Skeletal muscle tissue (tissue), 4 donors: ENCODE measurements around the gene CD34. TPM values are rescaled to one million over a fixed set of nuclear protein-coding genes. Genes with fewer than 3 reads are reported as not detected.

Experiments used
- H3K27ac ChIP-seq: one replicate; pipeline ENCODE4 v1.7.0; 2013; ENCODE audit warnings: mild to moderate bottlenecking, low read depth, low read length, inconsistent platforms
- H3K27me3 ChIP-seq, 3 donors: one replicate each; pipeline ENCODE4 v1.7.0; 2013; ENCODE audit warnings: low read length in 3 of 3; ENCODE audit not compliant: control insufficient read depth in 3 of 3, insufficient read depth in 3 of 3
- H3K36me3 ChIP-seq, 3 donors: one replicate each; pipeline ENCODE4 v1.7.0; 2013; ENCODE audit warnings: low read length in 3 of 3; ENCODE audit not compliant: control insufficient read depth in 3 of 3, insufficient read depth in 3 of 3
- H3K4me1 ChIP-seq, 3 donors: one replicate each; pipeline ENCODE4 v1.7.0; 2013; ENCODE audit warnings: low read length in 3 of 3, mild to moderate bottlenecking in 3 of 3; ENCODE audit not compliant: control insufficient read depth in 3 of 3, insufficient read depth in 3 of 3
- H3K4me3 ChIP-seq, 3 donors: one replicate each; pipeline ENCODE4 v1.7.0; 2013; ENCODE audit warnings: low read length in 3 of 3
- H3K9ac ChIP-seq, 3 donors: one replicate each; pipeline ENCODE4 v1.7.0; 2013; ENCODE audit warnings: low read length in 3 of 3, mild to moderate bottlenecking in 3 of 3, moderate library complexity in 2 of 3, low read depth in 1 of 3
- H3K9me3 ChIP-seq, 3 donors: one replicate each; pipeline ENCODE4 v1.7.0; 2013; ENCODE audit warnings: low read length in 3 of 3; ENCODE audit not compliant: control insufficient read depth in 3 of 3
- total RNA-seq: library from RNA; depleted of rRNA; stranded (reverse); fragments of >200 nt; gene quantifications from one replicate; pipeline ENCODE4 v1.2.3, GENCODE V29; 2014
- donor health status: Osteomylitis.

The CD34 gene
- 20.9 TPM for total RNA-seq

- H3K9ac ChIP-seq = peak within 1 kb of the TSS; percentile 20 to 75 (median 73)
- H3K4me1 ChIP-seq = peaks cover 0 to 11% (median 8%) of the 10 kb centered on the region in 3 donors
- no peaks in the 10 kb centered on the region for H3K9me3 ChIP-seq
- H3K4me3 ChIP-seq = peak within 1 kb of the TSS; percentile 57 to 72 (median 71)
- H3K27ac ChIP-seq = peak within 1 kb of the TSS; percentile 59
- H3K36me3 ChIP-seq = no peaks in the 10 kb centered on the region
- H3K27me3 ChIP-seq = peaks cover 7 to 20% (median 10%) of the 10 kb centered on the region in 3 donors
These were observed at the start of gene CD34 for GRCh38 chr1:207910591-207911354. CD34 (minus strand) TSS chr1:207911125; CDS start chr1:207911080, 45 bp downstream.

GRCh38 chr1:207960346-207960745 is 49.4 kb upstream of the CD34 start:
- Histone ChIP-seq H3K36me3 (no peaks in the 10 kb centered on the region), H3K27ac (peak overlapping the region; percentile 78), H3K4me1 (peaks cover 47 to 62% (median 59%) of the 10 kb centered on the region in 3 donors), H3K27me3 (no peaks in the 10 kb centered on the region), H3K9me3 (no peaks in the 10 kb centered on the region), H3K4me3 (peak overlapping the region; percentile 52 to 68 (median 61)), H3K9ac (peak overlapping the region in 2 of 3 donors; percentile 46 to 57)

GRCh38 chr1:207959910-207960309 is 49.0 kb upstream of the CD34 start:
- Histone ChIP-seq H3K36me3 (no peaks in the 10 kb centered on the region), H3K9me3 (no peaks in the 10 kb centered on the region), H3K4me3 (peak overlapping the region; percentile 52 to 75 (median 68)), H3K27me3 (no peaks in the 10 kb centered on the region), H3K4me1 (peaks cover 47 to 61% (median 56%) of the 10 kb centered on the region in 3 donors), H3K9ac (peak overlapping the region; percentile 74 to 87 (median 80)), H3K27ac (peak overlapping the region; percentile 78)

- Histone ChIP-seq H3K4me3 (peak overlapping the region; percentile 59 to 75 (median 68)), H3K27ac (peak overlapping the region; percentile 78), H3K9me3 (no peaks in the 10 kb centered on the region), H3K4me1 (peaks cover 44 to 54% (median 50%) of the 10 kb centered on the region in 3 donors), H3K36me3 (no peaks in the 10 kb centered on the region), H3K27me3 (no peaks in the 10 kb centered on the region), H3K9ac (peak overlapping the region; percentile 74 to 87 (median 80))
These were observed 48.4 kb upstream of the CD34 start for GRCh38 chr1:207959141-207959825.

- peaks cover 39 to 48% (median 43%) of the 10 kb centered on the region in 3 donors for H3K4me1 ChIP-seq
- H3K36me3 ChIP-seq = no peaks in the 10 kb centered on the region
- no peaks in the 10 kb centered on the region for H3K9me3 ChIP-seq
- H3K4me3 ChIP-seq = peak overlapping the region; percentile 59 to 75 (median 68)
- H3K27me3 ChIP-seq = no peaks in the 10 kb centered on the region
- peak overlapping the region; percentile 78 for H3K27ac ChIP-seq
- peak overlapping the region; percentile 74 to 87 (median 80) for H3K9ac ChIP-seq
These were observed 47.6 kb upstream of the CD34 start for GRCh38 chr1:207958376-207959139.

GRCh38 chr1:207956986-207957385 is 46.1 kb upstream of the CD34 start:
- H3K36me3 ChIP-seq = no peaks in the 10 kb centered on the region
- no peaks in the 10 kb centered on the region for H3K9me3 ChIP-seq
- H3K4me3 ChIP-seq = no peak overlapping the region
- no peak overlapping the region for H3K27ac ChIP-seq
- H3K4me1 ChIP-seq = peaks cover 27 to 34% (median 29%) of the 10 kb centered on the region in 3 donors
- H3K9ac ChIP-seq = no peak overlapping the region
- H3K27me3 ChIP-seq = no peaks in the 10 kb centered on the region

GRCh38 chr1:207954104-207954503 is 43.2 kb upstream of the CD34 start:
- H3K4me3 ChIP-seq = no peak overlapping the region
- H3K9me3 ChIP-seq = no peaks in the 10 kb centered on the region
- no peaks in the 10 kb centered on the region for H3K36me3 ChIP-seq
- H3K27ac ChIP-seq = no peak overlapping the region
- H3K9ac ChIP-seq = no peak overlapping the region
- H3K27me3 ChIP-seq = no peaks in the 10 kb centered on the region
- H3K4me1 ChIP-seq = peaks cover 7 to 15% (median 12%) of the 10 kb centered on the region in 3 donors

GRCh38 chr1:207952617-207953542 is 42.0 kb upstream of the CD34 start:
- no peak overlapping the region for H3K9ac ChIP-seq
- H3K27ac ChIP-seq = no peak overlapping the region
- no peaks in the 10 kb centered on the region for H3K9me3 ChIP-seq
- no peak overlapping the region for H3K4me3 ChIP-seq
- peaks cover 0 to 6% (median 2%) of the 10 kb centered on the region in 3 donors for H3K4me1 ChIP-seq
- H3K36me3 ChIP-seq = no peaks in the 10 kb centered on the region
- H3K27me3 ChIP-seq = no peaks in the 10 kb centered on the region

- H3K4me1 ChIP-seq = no peaks in the 10 kb centered on the region
- H3K27me3 ChIP-seq = no peaks in the 10 kb centered on the region
- no peak overlapping the region for H3K9ac ChIP-seq
- no peaks in the 10 kb centered on the region for H3K36me3 ChIP-seq
- no peak overlapping the region for H3K4me3 ChIP-seq
- H3K27ac ChIP-seq = no peak overlapping the region
- H3K9me3 ChIP-seq = no peaks in the 10 kb centered on the region
These were observed 40.7 kb upstream of the CD34 start for GRCh38 chr1:207951652-207952051.
